GM21529 (cell line): ENCODE results near the gene ACTR8.

Experiments used
- ATAC-seq: cut with Tn5 transposase; IDR thresholded peaks from one replicate; pipeline ENCODE4 v1.9.1; 2021; ENCODE audit not compliant: unreplicated experiment

The ACTR8 gene

DNA sequence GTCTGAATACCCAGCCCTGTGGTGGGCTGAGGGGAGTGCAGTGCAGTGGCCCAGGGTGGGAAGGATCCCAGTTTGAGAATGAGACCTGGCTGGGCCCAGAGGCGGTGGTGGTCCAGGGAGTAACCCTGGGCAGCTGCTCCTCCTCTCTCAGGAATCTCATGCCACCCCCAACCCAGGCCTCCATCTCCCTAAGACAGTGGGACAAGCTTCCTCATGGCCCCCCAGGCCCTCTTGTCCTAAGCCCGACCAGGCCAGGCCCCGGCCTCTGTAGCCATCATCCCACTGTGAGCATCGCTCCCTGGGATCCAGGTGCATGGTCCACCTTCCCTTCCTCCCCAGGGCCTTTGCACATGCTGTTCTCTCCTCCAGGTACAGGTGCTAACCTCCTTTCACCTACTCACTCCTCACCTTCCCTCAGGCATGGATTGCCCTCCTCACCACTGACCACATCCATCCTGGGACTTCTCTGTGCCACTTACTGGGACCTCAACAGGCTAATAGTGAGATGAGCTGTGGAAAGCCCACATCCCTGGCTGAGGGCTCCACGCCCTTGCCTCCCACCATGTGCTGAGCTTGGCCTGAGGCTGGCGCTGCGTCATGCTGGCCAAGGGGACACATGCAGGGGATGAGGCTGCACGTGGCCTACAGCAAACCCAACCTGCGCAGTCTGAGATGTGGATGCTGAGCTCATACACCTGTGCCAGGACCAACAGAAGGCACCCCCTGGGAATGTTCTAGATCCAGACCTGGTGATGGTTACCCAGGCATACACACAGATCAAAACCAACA is 45.7 kb downstream of the ACTR8 start:
- no peak for ATAC-seq

DNA sequence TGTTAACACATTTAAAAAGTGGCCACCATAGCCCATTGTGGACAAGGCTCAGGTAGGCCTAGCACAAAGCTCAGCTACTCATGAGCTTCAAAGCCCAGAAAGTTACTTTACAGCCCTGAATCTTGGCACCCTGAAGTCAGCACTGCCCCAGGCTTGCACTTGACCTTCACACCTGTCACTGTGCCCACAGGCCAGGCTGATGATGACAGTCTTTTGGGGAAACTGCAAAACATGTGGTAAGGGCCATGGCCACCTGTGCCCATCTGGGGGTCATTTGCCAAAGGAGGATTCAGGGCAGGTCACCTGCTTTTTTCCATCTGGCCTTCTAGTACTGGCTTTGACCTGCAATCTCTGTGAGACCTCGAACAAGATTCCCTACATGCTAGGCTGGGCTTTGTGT is 46.7 kb downstream of the ACTR8 start:
- ATAC-seq: no peak

DNA sequence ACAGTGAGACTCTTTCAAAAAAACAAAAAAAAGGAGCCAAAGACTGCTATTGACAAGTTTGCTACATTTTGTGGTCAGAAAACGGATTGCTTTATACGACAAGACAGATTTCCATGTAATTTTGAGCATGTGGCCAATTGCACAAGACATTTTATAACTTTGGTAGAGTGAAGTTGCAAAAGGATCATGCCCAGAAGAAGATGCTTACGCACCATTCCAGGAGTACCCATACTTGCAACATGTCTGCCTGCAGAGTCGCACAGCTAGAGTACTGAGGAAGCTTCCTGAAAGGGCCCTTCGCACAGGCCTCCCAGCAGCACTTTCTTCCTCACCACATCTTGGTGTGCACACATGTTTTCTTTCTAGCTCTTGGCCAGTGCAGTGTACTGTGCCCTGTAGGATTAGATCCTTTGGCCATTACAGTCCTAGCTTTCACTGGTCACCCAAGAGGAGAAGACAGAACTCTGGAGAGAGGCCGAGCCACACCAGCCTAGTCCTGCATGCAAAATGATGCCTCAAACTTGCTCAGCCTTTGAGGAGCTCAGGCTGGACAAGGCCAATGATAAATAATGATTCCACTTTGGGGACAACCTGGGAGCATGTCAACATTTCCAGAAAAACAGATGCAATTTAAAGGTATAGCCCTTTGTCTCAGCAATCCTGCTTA is 47.4 kb downstream of the ACTR8 start:
- no peak for ATAC-seq

DNA sequence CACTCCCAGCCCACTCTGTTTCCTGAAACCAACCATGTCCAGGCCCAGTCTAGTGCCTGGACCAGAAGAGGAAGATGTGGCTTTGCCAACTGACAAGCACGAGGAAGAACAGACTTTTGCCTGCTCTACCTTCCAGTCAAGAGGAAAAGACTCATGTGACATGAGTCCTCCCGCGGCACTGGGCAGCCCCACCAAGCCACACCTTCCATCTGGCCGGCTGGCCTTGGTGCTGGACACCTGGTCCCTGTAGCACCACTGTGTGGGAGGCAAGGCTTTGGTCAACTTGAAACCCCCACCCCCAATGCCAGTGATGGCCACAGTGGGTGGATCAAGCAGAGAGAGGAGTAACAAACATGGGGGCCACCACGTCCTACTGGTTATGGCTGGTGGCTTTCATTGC is 48.3 kb downstream of the ACTR8 start:
- ATAC-seq: no peak

DNA sequence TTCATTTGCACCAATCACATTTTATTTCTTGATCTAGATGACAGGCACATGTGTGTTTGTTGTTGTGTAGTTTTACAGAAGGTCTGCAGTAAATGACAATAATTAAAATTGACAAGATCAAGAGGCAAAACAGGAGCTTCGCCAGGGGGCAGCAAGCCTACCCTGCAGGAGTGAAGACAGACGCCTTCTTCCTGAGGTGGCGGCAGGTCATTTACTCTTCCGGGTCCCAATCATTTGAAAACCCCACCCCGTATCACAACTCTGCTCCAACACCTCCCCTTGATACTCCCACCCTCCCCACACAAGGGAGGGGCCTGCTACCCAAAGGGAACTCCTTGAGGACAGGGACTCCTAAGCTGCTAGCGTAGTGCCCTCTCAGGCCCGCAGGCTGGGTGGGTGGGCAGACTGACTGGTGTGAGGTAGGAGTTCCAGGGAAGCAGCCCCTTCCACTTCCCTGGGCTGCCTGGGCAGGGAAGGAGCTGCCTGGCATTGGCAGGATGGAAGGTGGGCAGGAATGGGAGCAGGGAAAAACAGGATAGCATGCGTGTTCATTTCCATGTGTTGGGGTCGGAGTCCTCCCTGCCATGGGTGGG is 48.8 kb downstream of the ACTR8 start:
- no peak for ATAC-seq

DNA sequence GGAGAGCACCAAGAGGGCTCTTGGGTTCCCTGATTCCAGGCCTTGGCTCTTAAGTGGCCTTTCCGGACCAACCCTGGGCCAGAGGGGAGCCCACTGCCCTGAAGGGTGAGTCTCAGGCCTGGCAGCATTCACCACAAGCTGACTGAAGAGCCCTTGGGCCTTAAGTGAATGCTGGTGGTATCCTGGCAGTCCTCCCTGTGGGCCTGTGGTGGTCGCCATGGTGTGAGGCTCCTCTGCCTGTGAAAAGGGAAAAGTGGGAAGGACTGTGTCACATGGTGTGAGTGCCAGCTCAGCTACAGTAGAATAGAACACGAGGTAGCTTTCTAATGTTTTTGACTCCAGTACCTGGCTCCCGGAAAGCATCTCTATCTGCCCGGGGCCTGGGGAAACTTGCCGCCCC is 51.0 kb downstream of the ACTR8 start:
- ATAC-seq: no peak

DNA sequence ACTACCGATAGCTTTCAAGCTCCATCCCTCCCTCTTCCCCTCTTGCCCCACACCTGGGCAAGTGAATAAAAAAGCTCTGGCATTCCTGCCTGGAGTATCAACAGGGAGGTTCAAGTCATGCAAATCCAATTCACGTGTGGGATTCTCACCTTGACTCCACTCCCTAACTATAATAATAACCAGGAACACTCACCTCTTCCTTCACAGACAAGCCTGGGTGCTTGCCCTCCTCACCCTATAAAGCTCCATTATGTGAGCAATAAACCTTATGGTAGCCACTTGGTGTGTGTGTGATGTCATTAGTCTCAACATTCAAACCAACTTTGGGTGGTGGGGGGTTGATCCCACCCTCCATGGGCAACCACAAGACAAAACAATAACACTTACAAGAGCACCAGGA is 52.3 kb downstream of the ACTR8 start:
- no peak for ATAC-seq

DNA sequence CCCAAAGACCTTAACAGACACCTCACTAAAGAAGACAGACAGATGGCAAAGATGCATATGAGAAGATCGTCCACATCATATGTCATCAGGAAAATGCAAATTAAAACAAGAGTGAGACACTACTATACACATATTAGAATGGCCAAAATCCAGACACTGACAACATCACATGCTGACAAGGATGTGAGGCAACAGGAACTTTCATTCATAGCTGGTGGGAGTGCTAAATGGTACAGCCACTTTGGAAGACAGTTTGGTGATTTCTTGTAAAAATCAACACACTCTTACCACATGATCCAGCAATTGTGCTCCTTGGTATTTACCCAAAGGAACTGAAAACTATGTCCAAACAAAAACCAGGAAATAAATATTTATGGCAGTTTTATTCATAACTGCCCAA is 53.4 kb downstream of the ACTR8 start:
- ATAC-seq: no peak

DNA sequence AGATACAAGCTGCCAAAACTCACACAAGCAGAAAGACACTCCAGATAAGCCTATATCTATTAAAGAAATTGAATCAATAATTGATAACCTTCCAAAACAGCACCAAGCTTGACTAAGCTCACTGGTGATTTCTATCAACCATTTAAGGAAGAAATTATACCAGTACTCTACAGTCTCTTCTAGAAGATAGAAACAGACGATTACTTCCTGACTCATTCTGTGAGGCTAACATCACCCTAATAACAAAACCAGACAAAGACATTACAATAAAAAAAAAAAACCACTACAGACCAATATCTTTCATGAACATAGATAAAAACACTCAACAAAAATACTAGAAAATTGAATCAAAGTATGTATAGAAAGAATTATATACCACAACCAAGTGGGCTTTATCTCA is 55.9 kb downstream of the ACTR8 start:
- ATAC-seq: no peak

DNA sequence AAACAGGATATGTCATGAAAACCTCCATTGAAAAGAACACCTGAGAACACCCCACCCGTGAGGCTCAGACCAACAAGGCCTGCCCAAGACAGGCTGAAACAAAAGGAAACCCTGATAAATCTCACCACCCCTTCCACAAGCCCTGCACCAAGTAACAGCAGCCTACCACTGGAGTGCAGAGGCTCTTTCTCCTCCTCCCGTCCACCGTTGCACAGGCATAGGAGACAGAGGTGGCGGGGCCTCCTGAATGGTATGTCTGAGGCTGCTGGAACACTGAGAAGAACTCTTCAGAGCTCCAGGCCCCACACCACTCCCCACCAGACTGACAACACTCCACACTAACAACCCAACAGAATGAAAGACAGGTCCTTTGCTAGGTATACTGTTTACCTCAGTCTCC is 57.2 kb downstream of the ACTR8 start:
- ATAC-seq: no peak

DNA sequence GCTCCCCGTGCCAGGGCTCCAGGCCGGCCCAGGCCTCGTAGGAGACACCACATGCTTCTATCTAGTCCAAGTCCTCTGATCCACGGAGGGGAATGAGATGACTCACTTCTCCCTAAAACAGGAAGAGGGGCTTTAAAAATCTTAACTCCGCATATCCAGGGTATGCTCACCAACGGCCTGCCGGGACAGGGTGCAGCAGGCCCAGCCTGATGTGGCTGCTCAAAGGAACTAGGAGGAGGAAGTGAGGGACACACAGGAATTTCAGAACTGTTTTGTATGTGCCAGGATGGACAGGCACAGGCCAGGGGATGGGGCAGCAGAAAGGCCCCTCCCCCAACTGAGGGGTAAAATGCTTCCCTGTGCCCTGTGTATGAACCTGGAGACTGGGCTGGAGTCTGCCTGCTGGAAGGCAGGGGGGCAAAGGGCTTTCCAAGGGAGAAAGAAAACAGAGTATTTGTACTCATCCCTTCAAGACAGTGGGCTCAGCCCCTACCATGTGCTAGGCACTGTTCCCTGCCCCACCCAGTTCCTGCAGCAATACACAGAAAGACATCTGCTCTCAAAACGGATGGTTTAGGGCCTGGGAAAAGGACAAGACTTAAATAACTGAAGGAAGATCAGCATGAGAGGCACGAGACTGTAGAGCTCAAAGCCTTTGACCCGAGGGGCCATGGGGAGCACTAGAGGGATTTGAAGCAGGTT is 57.8 kb downstream of the ACTR8 start:
- no peak for ATAC-seq

DNA sequence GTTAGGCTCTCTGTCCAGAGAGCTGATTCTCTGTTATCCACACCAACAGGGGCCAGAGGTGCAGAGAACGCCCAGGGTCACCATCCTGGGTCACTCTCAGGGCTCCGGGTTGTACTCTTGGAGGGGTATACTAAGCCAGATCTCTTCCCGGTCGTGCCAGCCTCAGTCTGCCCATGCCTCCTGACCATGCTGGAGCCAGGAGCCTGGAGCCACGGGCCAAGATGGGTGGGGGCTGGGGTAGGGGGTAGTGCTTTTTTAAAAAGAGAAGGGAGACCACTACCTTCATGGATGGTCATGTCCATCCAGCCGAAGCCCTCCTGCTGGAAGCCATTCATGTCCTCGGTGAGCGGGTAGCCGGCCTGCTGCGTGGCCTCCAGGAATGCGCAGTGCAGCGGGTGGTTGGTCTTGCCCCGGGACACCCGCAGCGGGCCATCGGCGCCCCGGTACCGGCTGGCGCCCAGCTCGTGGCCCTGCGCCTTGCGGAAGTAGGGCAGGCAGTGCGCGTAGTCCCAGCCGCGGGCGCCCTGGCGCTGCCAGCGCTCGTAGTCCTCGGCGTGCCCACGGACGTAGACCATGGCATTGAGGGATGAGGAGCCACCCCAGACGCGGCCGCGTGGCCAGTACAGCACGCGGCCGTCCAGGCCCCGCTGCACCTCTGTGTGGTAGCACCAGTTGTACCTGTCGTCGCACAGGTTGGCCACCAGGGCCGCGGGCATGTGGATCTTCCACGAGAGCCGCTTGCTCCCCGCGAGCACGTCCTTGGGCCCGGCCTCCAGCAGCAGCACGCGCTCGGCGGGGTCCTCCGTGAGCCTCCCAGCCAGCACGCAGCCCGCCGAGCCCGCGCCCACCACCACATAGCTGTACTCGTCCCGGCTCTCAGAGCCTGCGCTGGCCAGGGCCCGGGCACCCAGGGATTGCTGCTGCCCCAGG is 58.7 kb downstream of the ACTR8 start:
- ATAC-seq: no peak

DNA sequence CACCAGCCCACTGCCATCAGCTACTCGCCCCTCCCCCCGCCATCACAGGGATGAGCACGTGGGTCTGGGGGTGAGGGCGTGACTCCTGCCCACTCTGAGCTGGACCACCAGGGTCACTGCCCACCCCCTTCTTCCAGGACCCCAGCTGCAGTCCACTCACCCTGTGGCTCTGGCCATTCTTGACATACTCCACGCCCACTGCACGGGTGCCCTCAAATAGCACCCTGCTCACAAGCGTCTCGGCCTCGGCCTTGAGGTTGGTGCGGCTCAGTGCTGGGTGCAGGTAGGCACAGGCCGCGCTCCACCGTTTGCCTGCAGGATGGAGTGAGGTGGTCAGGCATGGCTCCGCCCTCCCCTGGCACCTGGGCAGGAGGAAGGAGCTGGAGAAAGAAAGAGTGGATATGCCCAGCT is 59.6 kb downstream of the ACTR8 start:
- ATAC-seq: no peak

DNA sequence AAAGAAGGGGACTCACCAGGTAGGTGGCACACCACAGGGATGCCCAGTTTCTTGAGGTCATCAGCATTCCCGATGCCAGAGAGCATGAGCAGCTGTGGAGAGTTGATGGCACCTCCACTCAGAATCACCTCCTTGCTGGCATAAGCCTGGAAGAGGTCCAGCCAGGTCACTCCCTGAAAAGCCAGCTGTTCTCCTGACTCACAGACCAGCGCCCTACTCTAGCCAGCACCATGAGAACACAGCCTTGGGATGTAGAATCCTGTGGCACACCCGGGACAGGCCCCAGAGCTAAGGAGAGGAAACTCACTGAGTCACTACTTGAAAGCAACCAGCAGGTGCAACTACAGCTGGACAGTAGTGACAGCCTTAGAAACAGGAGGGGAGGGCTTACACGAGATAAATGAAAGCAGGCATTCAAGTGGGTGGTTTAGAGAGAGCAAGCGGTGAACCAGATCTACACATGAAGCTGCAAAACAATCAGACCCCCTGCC is 60.3 kb downstream of the ACTR8 start:
- ATAC-seq: peak; percentile 66

DNA sequence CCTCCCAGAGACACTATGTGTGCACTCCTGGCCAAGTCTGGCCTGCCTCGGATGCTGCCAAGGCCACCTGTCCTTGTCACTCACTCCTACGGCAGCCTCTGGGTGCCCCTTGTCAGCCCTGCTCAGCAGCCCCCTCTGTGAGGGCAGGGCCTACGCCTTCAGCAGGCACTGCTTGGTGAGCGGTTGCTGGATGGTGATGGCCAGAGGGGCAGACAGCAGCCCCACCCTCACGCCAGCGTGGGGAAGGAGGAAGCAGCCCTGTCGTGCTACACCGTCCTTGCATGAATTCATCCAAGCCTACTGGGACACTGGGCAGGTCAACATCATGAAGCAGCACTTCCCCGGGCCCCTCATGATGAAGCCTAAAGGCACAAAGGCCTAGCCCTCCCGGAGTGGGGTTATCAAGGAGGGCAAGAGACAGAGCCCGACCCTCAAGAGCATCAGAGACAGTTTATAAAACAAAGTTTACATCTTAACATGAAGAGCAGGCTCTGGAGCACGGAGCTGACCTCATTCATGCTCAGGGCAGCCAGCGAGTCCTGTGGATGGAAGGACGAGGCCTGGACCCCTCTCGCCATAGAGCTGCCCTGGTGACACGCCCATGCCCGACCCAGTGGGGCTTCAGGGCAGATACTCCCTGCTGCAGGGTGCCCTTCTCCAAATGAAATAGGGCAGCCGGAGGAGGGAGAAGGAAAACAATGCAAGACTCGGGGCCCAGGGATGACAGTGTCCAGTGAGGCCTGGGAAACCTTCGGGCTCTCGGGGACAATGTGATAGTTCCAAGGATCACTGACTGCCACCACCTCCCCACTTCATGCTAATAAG is 61.0 kb downstream of the ACTR8 start:
- no peak for ATAC-seq

DNA sequence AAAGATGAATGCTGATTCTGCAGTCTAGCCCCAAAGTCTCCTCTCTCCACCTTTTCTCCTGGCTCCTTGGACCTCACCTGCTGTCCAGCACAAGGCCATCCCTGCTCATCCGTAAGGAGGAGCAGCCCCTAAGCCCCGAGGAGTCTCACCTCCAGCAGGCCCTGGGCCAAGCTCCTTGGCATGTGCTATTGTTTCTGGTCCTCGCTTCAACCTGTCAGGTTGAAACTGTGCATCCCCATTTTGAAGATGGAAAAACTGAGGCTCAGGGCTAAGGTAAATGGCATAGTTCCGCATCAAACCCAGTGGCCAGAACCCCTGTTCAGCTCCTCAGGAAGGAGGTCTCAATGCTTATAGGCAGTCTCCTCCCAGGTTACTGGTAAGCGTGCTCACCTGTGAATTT is 61.9 kb downstream of the ACTR8 start:
- ATAC-seq: no peak

DNA sequence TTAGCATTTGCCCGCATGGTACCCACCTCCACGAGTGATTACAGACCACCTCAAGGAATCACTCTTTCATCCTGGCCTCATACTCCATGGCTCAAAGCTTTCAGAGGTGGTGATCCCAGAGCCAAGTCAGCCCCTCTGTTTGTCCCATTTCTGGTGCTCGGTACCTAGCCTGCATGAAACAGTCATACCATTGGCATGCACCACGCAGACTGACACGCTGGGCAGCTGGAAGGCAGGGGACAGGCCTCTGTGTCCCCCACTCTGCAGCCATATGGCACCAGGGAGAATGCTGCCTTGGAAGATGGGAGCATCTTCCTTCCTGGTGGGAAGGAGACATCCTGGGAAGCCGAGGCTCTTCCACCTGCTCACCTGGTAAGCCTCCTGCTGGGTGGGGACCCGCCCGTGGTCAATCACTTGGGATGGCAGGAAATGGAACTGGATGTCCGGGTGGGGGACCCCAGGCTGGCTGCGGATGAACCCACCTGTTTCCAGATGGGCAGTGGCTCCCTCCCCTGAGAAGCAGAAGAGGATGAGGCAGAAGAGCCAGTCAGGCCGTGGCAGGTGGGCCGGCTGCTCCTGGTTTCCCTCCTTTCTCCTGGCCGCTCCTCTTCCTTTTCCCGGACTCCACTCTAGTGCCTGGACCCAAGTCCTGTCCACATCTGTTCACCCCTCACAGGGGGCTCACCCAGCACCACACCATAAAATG is 62.6 kb downstream of the ACTR8 start:
- ATAC-seq: no peak

DNA sequence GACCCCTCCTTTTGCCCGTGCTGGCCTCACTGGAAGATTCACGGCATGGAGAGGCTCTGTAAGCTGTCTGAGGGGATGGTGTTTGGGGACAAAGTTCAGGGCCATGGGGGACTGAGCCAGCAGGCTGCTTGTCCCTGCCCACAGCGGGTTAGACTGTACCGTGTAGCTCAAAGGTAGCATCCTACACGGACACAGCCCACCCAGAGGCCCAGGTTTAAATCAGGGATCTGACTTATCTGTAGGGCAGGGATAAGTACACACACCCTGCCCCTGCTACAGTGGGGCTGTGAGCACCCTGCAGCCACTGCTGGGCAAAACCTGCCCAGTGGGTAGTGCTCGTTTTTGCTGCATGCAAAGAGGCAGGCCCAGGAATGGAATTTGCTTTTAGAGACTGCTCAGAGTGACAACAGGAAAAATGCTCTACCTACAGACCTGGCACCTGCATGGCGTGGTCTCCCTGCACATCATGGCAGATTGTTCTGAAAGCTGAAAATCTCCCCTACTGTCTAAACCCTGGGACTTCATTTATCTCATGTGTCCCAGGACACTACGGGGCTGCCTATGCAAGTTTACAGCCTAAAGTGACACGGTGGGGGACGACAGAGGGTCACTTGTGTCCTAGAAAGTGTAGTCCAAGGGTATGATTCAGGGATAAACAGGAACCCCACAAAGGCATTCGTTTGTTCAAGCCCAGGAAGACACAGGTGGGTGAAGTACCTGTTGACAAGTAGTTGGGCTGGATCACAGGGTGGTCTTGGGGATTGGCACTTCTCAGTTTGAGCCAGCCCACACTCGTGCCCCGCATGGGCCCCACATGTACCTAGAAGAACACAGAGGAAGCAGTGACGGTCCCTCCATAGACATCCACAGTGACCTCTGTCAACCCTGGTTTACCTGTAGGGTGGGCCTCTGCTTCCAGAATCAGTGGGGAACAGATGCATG is 63.5 kb downstream of the ACTR8 start:
- ATAC-seq: no peak
